ENCODE results near the gene DFFB.

GRCh38 chr1:3896396-3897000 is 39.2 kb downstream of the DFFB start:
- TF ChIP-seq, protein P1, sequence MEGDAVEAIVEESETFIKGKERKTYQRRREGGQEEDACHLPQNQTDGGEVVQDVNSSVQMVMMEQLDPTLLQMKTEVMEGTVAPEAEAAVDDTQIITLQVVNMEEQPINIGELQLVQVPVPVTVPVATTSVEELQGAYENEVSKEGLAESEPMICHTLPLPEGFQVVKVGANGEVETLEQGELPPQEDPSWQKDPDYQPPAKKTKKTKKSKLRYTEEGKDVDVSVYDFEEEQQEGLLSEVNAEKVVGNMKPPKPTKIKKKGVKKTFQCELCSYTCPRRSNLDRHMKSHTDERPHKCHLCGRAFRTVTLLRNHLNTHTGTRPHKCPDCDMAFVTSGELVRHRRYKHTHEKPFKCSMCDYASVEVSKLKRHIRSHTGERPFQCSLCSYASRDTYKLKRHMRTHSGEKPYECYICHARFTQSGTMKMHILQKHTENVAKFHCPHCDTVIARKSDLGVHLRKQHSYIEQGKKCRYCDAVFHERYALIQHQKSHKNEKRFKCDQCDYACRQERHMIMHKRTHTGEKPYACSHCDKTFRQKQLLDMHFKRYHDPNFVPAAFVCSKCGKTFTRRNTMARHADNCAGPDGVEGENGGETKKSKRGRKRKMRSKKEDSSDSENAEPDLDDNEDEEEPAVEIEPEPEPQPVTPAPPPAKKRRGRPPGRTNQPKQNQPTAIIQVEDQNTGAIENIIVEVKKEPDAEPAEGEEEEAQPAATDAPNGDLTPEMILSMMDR (IDR thresholded peaks at IDR 0.05; ENCODE audit: poor library complexity, severe bottlenecking), result no peak
- TF ChIP-seq EZH2 (IDR thresholded peaks at IDR 0.05; ENCODE audit: borderline replicate concordance, insufficient read depth, low read length, poor library complexity, severe bottlenecking) (no peak), RAD21 (conservative IDR thresholded peaks at IDR 0.05) (no peak), TAF1 (IDR thresholded peaks at IDR 0.05; ENCODE audit: low read depth) (no peak), POLR2AphosphoS5 (IDR thresholded peaks at IDR 0.05) (no peak), REST (IDR thresholded peaks at IDR 0.05; ENCODE audit: borderline replicate concordance) (no peak)

Measured in neural cell (in vitro differentiated cells).